ENCODE data around the gene FHL2.

- no peak for TF ChIP-seq EP300 (IDR thresholded peaks at IDR 0.05)
- no peak for TF ChIP-seq CTCF (IDR thresholded peaks at IDR 0.05)
Measured at GRCh38 chr2:105373895-105374401, 24.9 kb downstream of the FHL2 start.
